KOPT-K1 (cell line): ENCODE results near the gene ARHGEF4.

Experiments
- H3K27ac ChIP-seq: fragments of 200-600 bp; sonication (generic); 2 replicates; pipeline ENCODE4 v1.5.1; 2016; ENCODE audit warnings: antibody characterized with exemption, mild to moderate bottlenecking, low read depth, low read length; ENCODE audit not compliant: poor library complexity, severe bottlenecking
- H3K36me3 ChIP-seq: fragments of 200-600 bp; sonication (generic); 2 replicates; pipeline ENCODE4 v1.5.1; 2017; ENCODE audit warnings: antibody characterized with exemption, mild to moderate bottlenecking, low read length, moderate library complexity; ENCODE audit not compliant: insufficient read depth
- H3K9me3 ChIP-seq: fragments of 200-600 bp; sonication (generic); 2 replicates; pipeline ENCODE4 v1.5.1; 2017; ENCODE audit warnings: antibody characterized with exemption, low read length, mild to moderate bottlenecking; ENCODE audit not compliant: insufficient read depth, poor library complexity, severe bottlenecking

Gene ARHGEF4

DNA sequence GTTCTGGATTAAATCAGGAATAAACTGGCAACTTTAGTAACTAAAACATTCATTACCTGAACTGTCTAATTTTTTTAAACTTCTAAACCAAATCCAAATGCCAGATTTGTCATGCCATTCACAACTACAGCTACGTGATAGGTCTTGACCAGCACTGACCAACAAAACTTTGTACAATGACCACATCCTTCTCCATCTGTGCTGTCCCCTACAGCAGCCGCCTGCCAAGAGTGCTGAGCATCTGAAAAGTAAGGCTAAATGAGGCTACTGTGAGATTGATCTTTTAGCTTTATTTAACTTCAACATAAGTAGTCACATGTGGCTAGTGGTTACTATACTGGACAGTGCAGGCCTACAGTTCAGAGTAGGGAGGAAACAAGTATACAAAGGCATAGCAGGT lies 248.9 kb downstream of the ARHGEF4 start:
- Histone ChIP-seq H3K36me3 (peaks cover 92% of the 10 kb centered on the region), H3K27ac (no peak overlapping the region), H3K9me3 (no peaks in the 10 kb centered on the region)

DNA sequence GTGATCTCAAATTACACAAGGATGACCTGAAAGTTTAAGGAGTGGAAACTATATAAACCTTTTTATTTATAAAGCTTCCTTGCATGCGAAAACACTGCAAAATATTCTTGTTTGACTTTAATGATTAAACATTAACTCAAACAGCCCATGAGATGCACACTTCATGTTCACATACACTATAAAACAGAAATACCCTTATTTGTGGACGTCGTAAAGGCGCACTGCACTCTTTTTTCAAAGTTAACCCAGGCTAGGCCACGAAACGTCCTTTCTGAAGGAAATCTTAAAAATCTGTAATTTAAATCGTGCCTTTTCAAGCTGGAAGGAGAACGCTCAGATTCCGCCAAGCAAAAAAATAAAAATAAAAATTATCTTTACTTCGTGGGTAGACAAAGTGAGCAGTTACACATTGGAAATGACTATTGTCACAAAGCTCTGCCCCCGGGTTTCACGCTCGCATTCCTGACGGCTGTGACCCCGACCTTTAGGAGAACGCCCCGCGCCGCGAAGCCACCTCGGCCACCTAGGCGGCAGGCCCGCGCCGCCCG lies 255.8 kb downstream of the ARHGEF4 start:
- no peaks in the 10 kb centered on the region for H3K9me3 ChIP-seq
- H3K27ac ChIP-seq = peak overlapping the region; percentile 88
- H3K36me3 ChIP-seq = peaks cover 39% of the 10 kb centered on the region

DNA sequence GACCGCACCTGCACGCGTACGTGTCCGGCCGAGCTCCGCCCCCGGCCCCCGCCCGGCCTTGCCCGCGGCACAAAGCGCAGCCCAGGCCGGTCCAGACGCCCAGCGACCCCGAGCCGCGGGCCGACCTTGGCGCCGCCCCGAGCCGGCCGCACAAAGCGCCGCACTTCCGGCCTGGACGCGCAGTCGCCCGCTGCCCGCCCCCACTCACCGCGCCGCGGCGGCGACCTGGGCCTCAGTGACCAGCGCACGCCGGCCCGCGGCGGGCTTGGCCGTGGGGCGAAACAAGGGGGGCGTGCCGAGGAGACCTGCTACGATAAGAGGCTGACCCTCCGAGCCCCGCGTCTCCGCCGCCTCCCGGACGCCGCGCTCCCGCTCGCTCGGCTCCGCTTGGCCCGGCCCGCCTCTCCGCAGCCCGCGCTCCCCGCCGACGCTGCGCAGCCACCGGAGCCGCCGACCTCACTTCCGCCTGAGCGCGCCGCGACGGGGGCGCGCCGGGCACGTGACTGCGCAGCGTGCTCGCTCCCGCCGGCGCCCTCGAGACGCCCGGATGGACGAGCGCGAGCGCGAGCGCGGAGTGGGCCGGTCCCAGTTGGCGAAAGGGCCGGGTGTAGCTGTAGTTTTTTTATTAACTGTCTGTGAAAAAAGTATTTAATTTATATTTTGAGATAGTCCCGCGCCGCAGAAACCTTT lies 256.4 kb downstream of the ARHGEF4 start, which contains the start of gene FAM168B:
Gene FAM168B (minus strand): TSS at position 455 of the 690 bp plus-strand sequence. CDS start 10,814 bp downstream, outside the sequence.
- H3K27ac ChIP-seq = peak within 1 kb of the TSS; percentile 88
- no peaks in the 10 kb centered on the region for H3K9me3 ChIP-seq
- H3K36me3 ChIP-seq = peaks cover 33% of the 10 kb centered on the region

DNA sequence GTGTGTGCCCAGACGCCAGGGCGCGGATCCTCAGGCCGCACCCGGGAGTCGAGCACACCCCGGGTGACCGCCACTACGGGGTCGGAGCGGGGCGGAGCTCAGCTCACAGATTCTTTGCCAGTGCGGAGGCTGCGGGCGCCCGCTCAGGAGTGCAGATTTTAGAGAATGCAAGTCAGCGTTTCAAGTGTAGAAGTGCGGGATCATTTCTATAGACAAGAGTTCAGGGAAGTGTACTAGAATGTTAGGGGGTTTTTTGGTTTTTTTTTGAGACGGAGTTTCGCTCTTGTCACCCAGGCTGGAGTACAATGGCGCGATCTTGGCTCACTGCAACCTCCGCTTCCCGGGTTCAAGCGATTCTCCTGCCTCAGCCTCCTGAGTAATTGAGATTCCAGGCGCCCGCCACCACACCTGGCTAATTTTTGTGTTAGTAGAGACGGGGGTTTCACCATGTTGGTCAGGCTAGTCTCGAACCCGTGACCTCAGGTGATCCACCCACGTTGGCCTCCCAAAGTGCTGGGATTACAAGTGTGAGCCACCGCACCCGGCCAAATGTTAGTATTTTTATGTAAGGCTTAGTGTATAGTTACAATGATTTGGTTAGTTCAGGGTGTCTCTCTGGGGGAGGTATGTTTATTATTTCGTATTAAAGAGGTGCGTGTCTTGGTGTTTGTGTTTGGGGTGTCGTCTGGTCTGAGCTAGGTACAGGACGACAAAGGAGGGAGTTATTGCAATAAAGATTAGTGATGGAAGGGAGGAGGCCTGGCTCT lies 257.2 kb downstream of the ARHGEF4 start:
- H3K9me3 ChIP-seq = no peaks in the 10 kb centered on the region
- H3K36me3 ChIP-seq = peaks cover 25% of the 10 kb centered on the region
- H3K27ac ChIP-seq = peak overlapping the region; percentile 88

DNA sequence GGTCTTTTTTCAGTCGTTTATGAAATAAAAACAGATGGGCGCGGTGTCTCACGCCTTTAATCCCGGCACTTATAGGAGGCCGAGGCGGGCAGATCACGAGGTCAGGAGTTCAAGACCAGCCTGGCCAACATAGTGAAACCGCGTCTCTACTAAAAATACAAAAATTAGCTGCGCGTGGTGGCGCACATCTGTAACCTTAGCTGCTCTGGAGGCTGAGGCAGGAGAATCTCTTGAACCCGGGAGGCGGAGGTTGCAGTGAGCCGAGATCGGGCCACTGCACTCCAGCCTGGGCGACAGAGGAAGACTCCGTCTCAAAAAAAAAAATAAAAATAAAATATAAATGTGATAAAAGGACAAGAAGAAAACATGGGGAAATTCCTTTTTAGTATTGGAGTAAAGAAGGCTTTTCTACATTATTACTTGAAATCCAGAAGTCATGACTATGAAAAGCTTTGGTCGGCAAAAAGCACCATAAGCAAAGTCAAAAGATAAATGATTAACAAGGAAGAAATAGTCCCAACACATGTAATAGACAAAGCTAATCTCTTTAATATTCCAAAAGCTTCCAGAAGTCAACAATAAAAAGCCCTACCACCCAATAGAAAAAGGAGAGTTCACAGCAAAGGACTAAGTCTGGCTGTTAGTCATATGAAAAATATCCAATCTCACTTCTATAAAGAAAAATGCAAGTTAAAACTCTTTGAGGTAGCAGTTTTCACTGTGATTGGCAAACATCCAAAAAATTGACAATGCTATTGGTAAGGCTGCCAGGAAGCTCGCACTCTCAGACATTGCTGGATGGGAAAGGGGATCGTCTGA lies 258.0 kb downstream of the ARHGEF4 start:
- Histone ChIP-seq H3K27ac (no peak overlapping the region), H3K9me3 (no peaks in the 10 kb centered on the region), H3K36me3 (peaks cover 18% of the 10 kb centered on the region)
